ENCODE measurements around the gene SH3PXD2B. TPM values are rescaled to one million over a fixed set of nuclear protein-coding genes. Genes with fewer than 3 reads are reported as not detected.
"Not testable (repeated sequence)": the region's sequence is repeated elsewhere in the genome, so short reads cannot be mapped to it uniquely, and the experiment has no call there.

SH3PXD2B gene
- total RNA-seq, 2 donors from 2014 or later: 0.12 to 0.21 TPM

- H3K27me3 Mint-ChIP-seq: peaks cover 19% of the 10 kb centered on the region
- H3K9me3 ChIP-seq (ENCODE audit: control insufficient read depth, low read length, poor library complexity, severe bottlenecking): no peaks in the 10 kb centered on the region
- ATAC-seq (peak; percentile 54), DNase-seq (no peak)
- no peak overlapping the region for H3K4me3 Mint-ChIP-seq
- H3K36me3 Mint-ChIP-seq (ENCODE audit: low read depth): no peaks in the 10 kb centered on the region
- peaks cover 2% of the 10 kb centered on the region for H3K4me1 Mint-ChIP-seq
- no peak overlapping the region for H3K27ac Mint-ChIP-seq
Observed at GRCh38 chr5:172361566-172362238, 92.6 kb downstream of the SH3PXD2B start.

GRCh38 chr5:172358345-172358744 is 96.0 kb downstream of the SH3PXD2B start:
- Mint-ChIP-seq H3K4me3 (no peak overlapping the region), H3K27ac (no peak overlapping the region), H3K27me3 (peaks cover 42% of the 10 kb centered on the region), H3K4me1 (peaks cover 2% of the 10 kb centered on the region), H3K36me3 (ENCODE audit: low read depth) (peaks cover 2% of the 10 kb centered on the region)
- ATAC-seq: no peak
- no peak for DNase-seq
- H3K9me3 ChIP-seq (ENCODE audit: control insufficient read depth, low read length, poor library complexity, severe bottlenecking): no peaks in the 10 kb centered on the region

GRCh38 chr5:172356527-172356926 is 97.8 kb downstream of the SH3PXD2B start:
- Mint-ChIP-seq H3K4me1 (peaks cover under 1% of the 10 kb centered on the region), H3K27ac (no peak overlapping the region), H3K36me3 (ENCODE audit: low read depth) (peaks cover 2% of the 10 kb centered on the region), H3K4me3 (no peak overlapping the region), H3K27me3 (peaks cover 39% of the 10 kb centered on the region)
- DNase-seq: no peak
- no peaks in the 10 kb centered on the region for H3K9me3 ChIP-seq (ENCODE audit: control insufficient read depth, low read length, poor library complexity, severe bottlenecking)
- no peak for ATAC-seq

- H3K9me3 ChIP-seq (ENCODE audit: control insufficient read depth, low read length, poor library complexity, severe bottlenecking): no peaks in the 10 kb centered on the region
- H3K36me3 Mint-ChIP-seq (ENCODE audit: low read depth): peaks cover 2% of the 10 kb centered on the region
- peaks cover 36% of the 10 kb centered on the region for H3K27me3 Mint-ChIP-seq
- DNase-seq (no peak), ATAC-seq (no peak)
- H3K4me1 Mint-ChIP-seq: no peaks in the 10 kb centered on the region
- H3K27ac Mint-ChIP-seq: no peak overlapping the region
- no peak overlapping the region for H3K4me3 Mint-ChIP-seq
Observed at GRCh38 chr5:172356047-172356446, 98.3 kb downstream of the SH3PXD2B start.

DNA sequence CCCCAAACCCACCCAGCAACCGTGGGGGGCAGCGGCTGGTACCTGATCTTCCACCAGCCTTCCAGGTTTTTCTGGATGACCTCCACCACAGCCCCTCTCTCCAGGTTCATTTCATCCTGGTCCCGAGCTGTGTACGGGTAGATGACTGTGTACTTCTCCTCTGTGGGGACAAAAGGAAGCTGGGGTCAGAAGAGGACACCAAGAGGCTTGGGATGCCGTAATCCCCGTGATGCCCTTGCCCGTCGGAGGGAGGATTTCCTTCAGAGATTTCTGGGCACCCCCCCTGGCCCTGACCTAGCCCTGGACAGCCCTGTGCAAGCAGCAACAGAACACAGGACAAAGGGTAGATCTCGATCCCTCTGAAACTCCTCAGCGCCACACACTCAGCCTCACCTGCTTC is 100.5 kb downstream of the SH3PXD2B start:
- H3K36me3 Mint-ChIP-seq (ENCODE audit: low read depth): peaks cover 2% of the 10 kb centered on the region
- ATAC-seq (no peak), DNase-seq (no peak)
- H3K27me3 Mint-ChIP-seq: peaks cover 32% of the 10 kb centered on the region
- H3K27ac Mint-ChIP-seq: no peak overlapping the region
- H3K9me3 ChIP-seq (ENCODE audit: control insufficient read depth, low read length, poor library complexity, severe bottlenecking): no peaks in the 10 kb centered on the region
- no peaks in the 10 kb centered on the region for H3K4me1 Mint-ChIP-seq
- H3K4me3 Mint-ChIP-seq: no peak overlapping the region

GRCh38 chr5:172353271-172353812 is 101.0 kb downstream of the SH3PXD2B start:
- H3K27ac Mint-ChIP-seq: no peak overlapping the region
- DNase-seq (no peak), ATAC-seq (no peak)
- H3K9me3 ChIP-seq (ENCODE audit: control insufficient read depth, low read length, poor library complexity, severe bottlenecking): no peaks in the 10 kb centered on the region
- H3K27me3 Mint-ChIP-seq: peaks cover 32% of the 10 kb centered on the region
- H3K4me1 Mint-ChIP-seq: no peaks in the 10 kb centered on the region
- peaks cover 2% of the 10 kb centered on the region for H3K36me3 Mint-ChIP-seq (ENCODE audit: low read depth)
- H3K4me3 Mint-ChIP-seq: no peak overlapping the region

DNA sequence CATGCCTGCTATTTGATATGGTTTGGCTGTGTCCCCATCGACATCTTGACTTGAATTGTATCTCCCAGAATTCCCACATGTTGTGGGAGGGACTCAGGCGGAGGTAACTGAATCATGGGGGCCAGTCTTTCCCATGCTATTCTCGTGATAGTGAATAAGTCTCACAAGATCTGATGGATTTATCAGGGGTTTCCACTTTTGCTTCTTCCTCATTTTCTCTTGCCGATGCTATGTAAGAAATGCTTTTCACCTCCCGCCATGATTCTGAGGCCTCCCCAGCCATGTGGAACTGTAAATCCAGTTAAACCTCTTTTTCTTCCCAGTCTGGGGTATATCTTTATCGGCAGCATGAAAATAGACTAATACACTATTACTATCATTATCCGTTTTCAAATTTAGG is 101.8 kb downstream of the SH3PXD2B start:
- not testable (repeated sequence) for H3K9me3 ChIP-seq (ENCODE audit: control insufficient read depth, low read length, poor library complexity, severe bottlenecking); ATAC-seq; H3K4me1 Mint-ChIP-seq; H3K4me3 Mint-ChIP-seq; DNase-seq; H3K36me3 Mint-ChIP-seq (ENCODE audit: low read depth); H3K27ac Mint-ChIP-seq
- peaks cover 25% of the 10 kb centered on the region for H3K27me3 Mint-ChIP-seq

DNA sequence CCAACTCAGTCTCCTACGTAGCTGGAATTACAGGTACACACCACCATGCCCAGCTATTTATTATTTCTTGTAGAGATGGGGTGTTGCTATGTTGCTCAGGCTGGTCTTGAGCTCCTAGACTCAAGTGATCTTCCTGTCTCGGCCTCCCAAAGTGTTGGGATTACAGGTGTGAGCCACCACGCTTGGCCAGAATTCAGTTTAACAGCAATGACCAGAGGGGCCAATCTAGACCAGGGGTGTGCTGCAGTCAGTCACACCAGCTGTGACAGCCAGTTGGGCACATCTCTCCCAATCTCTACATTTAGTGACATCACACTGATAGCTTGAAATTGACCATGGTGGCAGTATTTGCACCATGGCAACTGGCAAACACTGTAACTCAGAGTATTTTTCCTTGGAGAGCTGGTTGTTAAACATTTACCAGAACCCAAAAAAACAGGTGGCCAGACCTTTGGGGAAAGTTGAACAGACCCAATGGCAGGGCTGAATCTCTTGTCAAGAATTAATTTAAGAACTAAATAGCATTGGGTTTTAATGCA is 103.0 kb downstream of the SH3PXD2B start:
- no peaks in the 10 kb centered on the region for H3K4me1 Mint-ChIP-seq
- ATAC-seq (no peak), DNase-seq (no peak)
- H3K9me3 ChIP-seq (ENCODE audit: control insufficient read depth, low read length, poor library complexity, severe bottlenecking): no peaks in the 10 kb centered on the region
- H3K27ac Mint-ChIP-seq: no peak overlapping the region
- no peak overlapping the region for H3K4me3 Mint-ChIP-seq
- H3K27me3 Mint-ChIP-seq: peaks cover 28% of the 10 kb centered on the region
- peaks cover 2% of the 10 kb centered on the region for H3K36me3 Mint-ChIP-seq (ENCODE audit: low read depth)

DNA sequence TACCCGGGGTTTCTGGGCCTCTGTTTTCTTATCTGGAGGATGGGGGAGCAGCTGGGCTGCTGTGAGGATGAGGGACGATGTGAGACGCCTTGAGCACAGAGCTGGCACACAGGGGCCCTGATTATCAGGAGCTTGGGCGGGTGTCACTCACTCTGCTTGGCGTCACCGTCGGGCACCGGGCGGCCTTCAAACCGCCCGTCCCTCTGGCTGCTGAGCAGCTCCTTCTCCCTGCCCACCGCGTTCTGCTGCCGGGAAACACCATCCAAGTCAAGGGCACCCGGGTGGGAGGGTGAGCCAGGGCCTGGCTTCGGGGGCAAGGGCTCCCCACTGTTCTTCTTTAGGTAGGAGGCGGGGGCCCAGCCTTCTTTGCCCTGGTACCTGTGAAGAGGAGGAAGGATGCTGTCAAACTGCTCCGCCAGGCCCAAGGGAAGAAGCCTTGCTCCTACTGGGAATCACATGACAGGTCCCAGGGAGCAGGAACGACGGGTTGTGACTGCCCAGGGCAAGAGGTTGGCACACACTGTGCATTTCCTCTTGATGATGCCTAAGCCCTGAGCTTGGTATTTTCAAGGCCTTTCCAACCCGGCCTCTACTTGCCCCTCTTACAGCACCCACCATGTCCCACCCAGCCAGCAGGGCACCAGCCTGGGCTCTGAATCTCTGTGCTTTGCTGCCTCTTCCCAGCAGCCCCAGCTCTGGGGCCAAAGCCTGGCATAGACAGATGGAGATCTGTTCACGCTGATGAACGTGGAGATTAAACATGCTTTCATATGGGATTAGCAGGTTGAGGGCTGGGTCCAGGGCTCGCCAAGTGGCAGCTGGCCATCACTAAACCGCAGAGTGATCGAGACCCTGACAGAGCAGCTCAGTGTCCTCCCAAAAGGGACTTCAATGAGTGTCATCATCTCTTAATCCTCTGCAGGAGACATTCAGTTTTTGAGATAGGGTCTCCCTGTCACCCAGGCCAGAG is 103.8 kb downstream of the SH3PXD2B start:
- H3K27me3 Mint-ChIP-seq: peaks cover 27% of the 10 kb centered on the region
- ATAC-seq (no peak), DNase-seq (no peak)
- H3K36me3 Mint-ChIP-seq (ENCODE audit: low read depth): peaks cover 4% of the 10 kb centered on the region
- no peak overlapping the region for H3K4me3 Mint-ChIP-seq
- no peak overlapping the region for H3K27ac Mint-ChIP-seq
- H3K4me1 Mint-ChIP-seq: no peaks in the 10 kb centered on the region
- H3K9me3 ChIP-seq (ENCODE audit: control insufficient read depth, low read length, poor library complexity, severe bottlenecking): no peaks in the 10 kb centered on the region

GRCh38 chr5:172348733-172349132 is 105.6 kb downstream of the SH3PXD2B start:
- H3K27me3 Mint-ChIP-seq: peaks cover 19% of the 10 kb centered on the region
- H3K4me3 Mint-ChIP-seq; H3K4me1 Mint-ChIP-seq; H3K9me3 ChIP-seq (ENCODE audit: control insufficient read depth, low read length, poor library complexity, severe bottlenecking); H3K36me3 Mint-ChIP-seq (ENCODE audit: low read depth); DNase-seq; H3K27ac Mint-ChIP-seq; ATAC-seq: not testable (repeated sequence)

DNA sequence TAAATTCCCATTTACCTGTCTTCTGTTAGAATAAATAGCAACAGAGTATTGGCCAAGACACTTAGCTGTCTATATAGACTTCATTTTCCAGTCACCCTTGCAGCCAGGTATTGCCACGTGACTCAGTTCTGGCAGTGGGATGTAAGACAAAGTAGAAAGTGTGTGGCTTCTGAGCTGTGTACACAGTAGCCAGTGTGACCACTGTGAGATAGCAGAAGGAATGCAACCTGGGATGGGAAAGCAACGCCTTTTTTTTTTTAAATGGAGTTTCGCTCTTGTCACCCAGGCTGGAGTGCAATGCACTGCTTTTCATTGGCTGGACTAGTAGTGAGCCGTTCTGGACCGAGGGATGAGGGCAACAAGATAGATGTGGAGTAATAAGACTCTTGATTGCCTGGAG is 106.2 kb downstream of the SH3PXD2B start:
- H3K4me1 Mint-ChIP-seq: peaks cover 3% of the 10 kb centered on the region
- H3K4me3 Mint-ChIP-seq: no peak overlapping the region
- no peak for DNase-seq
- no peaks in the 10 kb centered on the region for H3K9me3 ChIP-seq (ENCODE audit: control insufficient read depth, low read length, poor library complexity, severe bottlenecking)
- H3K27me3 Mint-ChIP-seq: peaks cover 19% of the 10 kb centered on the region
- H3K27ac Mint-ChIP-seq: no peak overlapping the region
- H3K36me3 Mint-ChIP-seq (ENCODE audit: low read depth): peaks cover 5% of the 10 kb centered on the region
- no peak for ATAC-seq

DNA sequence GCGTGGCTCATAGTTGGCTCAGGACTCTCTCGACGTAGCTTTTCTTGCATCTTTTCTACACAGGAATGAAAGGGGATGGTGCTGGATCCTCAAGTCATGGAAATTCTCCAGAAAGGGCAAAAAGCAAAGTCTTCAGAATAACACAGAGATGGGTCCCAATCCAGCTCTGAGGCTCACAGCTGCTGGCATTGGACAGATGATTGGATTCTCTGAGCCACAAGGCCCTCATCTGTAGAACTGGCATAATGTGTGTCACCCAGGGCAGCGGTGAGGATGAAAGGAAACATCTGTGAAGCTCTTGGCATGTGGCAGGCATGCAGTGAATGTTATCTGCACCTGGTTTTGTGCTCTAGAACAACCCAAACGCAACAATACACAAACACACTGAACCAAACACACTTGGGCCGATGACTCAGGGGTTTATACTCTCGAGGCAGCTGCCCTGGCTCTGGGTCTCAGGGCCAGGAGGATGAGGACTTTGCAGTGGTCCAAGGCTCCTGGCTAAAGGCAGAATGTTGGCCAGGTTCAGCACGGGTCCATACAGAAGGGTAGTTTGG is 106.8 kb downstream of the SH3PXD2B start:
- DNase-seq (no peak), ATAC-seq (no peak)
- peaks cover 5% of the 10 kb centered on the region for H3K36me3 Mint-ChIP-seq (ENCODE audit: low read depth)
- H3K27ac Mint-ChIP-seq: no peak overlapping the region
- peaks cover 21% of the 10 kb centered on the region for H3K27me3 Mint-ChIP-seq
- H3K9me3 ChIP-seq (ENCODE audit: control insufficient read depth, low read length, poor library complexity, severe bottlenecking): no peaks in the 10 kb centered on the region
- peaks cover 3% of the 10 kb centered on the region for H3K4me1 Mint-ChIP-seq
- H3K4me3 Mint-ChIP-seq: no peak overlapping the region

DNA sequence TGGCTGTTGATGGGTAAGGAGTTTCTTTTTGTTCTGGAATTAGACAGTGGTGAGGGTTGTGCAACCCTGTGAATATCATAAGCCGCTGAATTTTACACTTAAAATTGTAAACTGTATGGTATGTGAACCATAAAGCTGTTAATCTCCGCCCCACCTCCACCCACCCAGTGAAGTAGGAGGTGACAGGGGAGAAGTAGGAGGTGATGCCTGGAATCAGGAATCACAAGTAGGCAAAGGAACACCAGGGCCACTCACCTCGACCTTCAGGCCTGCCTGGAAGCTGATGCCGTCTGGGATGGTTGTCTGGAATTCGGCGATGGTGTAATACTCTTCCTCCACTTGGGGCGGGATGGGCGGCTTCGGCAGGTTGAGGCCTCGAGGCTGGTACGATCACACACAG is 108.4 kb downstream of the SH3PXD2B start:
- no peaks in the 10 kb centered on the region for H3K9me3 ChIP-seq (ENCODE audit: control insufficient read depth, low read length, poor library complexity, severe bottlenecking)
- Mint-ChIP-seq H3K4me1 (peaks cover 3% of the 10 kb centered on the region), H3K4me3 (no peak overlapping the region), H3K27me3 (peaks cover 32% of the 10 kb centered on the region), H3K36me3 (ENCODE audit: low read depth) (peaks cover 5% of the 10 kb centered on the region), H3K27ac (no peak overlapping the region)
- ATAC-seq: no peak
- DNase-seq: no peak
